ENCODE measurements around the gene COL7A1.

- TF ChIP-seq CTCF (IDR thresholded peaks at IDR 0.05; ENCODE audit: insufficient read depth, low read depth, low read length) (no peak), EZH2 (IDR thresholded peaks at IDR 0.05; ENCODE audit: insufficient read depth, low read length) (no peak)
These were observed 22.6 kb downstream of the COL7A1 start for GRCh38 chr3:48572517-48572916.
